K562 (cell line): Measurements from ENCODE around the gene ZDHHC12. TPM values are rescaled to one million over a fixed set of nuclear protein-coding genes. Genes with fewer than 3 reads are reported as not detected.

ENCODE experiments used
- ATAC-seq: fragments of 200-7000 bp; cut with Tn5 transposase; 3 replicates; pipeline ENCODE4 v1.9.1; 2020; ENCODE audit warnings: moderate library complexity
- BruUV-seq: library from RNA; stranded (reverse); fragments of 400-500 nt; replicated peaks from 2 replicates; lab custom pipeline; 2021; lab: Mats Ljungman, UMichigan
- CTCF ChIA-PET: fragments of 300-600 bp; formaldehyde crosslinking; extraction: SDS; loops from one replicate; lab custom pipeline; 2021; ENCODE audit warnings: low intra/inter-chr PET ratio; lab: Yijun Ruan, JAX
- POLR2A ChIA-PET: fragments of 300-600, 350-650 bp; sonication (Branson Sonifier 250); formaldehyde crosslinking; extraction: SDS; loops from one replicate; lab custom pipeline; 2021; ENCODE audit warnings: antibody characterized with exemption, inconsistent platforms; lab: Yijun Ruan, JAX
- DNase-seq, 4 experiments: peaks; one replicate each; pipeline versions ENCODE4 v3.0.0 to v3.0.0-alpha.2; 2011 to 2018; ENCODE audit warnings: low spot score in 3 of 4, mixed read lengths in 3 of 4; ENCODE audit errors: extremely low read depth in 1 of 4
- FAIRE-seq: peaks from 2 replicates; lab custom pipeline; 2011; peaks lifted over from hg19 to GRCh38; lab: Jason Lieb, UNC
- H2AFZ ChIP-seq: 2 replicates; pipeline ENCODE4 v1.6.0; 2011; ENCODE audit warnings: low read depth, low read length, control low read depth, inconsistent platforms
- H3K27ac ChIP-seq: fragments of 200-600 bp; 3 replicates; pipeline ENCODE4 v1.8.0; 2011; ENCODE audit warnings: low read depth, mild to moderate bottlenecking, control low read depth, inconsistent platforms, low read length, moderate library complexity, mixed read lengths; ENCODE audit errors: extremely low read depth
- H3K27me3 ChIP-seq, 2 experiments: fragments of 300-600 bp in 1 of 2; 2 replicates in 1 of 2; 3 replicates in 1 of 2; pipeline versions ENCODE4 v1.6.0 to v1.8.0; 2011; ENCODE audit warnings: inconsistent platforms in 2 of 2, low read length in 2 of 2, mild to moderate bottlenecking in 1 of 2, mixed read lengths in 1 of 2, moderate library complexity in 1 of 2; ENCODE audit not compliant: control insufficient read depth in 2 of 2, insufficient read depth in 2 of 2
- H3K36me3 ChIP-seq: fragments of 300-600 bp; 3 replicates; pipeline ENCODE4 v1.8.0; 2011; ENCODE audit warnings: mild to moderate bottlenecking, low read length, inconsistent platforms; ENCODE audit not compliant: control insufficient read depth, insufficient read depth
- H3K4me1 ChIP-seq, 2 experiments: fragments of 200-600 bp in 1 of 2; replicated peaks in 1 of 2; 2 replicates in 1 of 2; 3 replicates in 1 of 2; pipeline versions ENCODE4 v1.5.1 to v1.8.0; 2011; ENCODE audit warnings: inconsistent platforms in 2 of 2, low read length in 2 of 2, mild to moderate bottlenecking in 1 of 2, mixed read lengths in 1 of 2, moderate library complexity in 1 of 2; ENCODE audit not compliant: control insufficient read depth in 2 of 2, insufficient read depth in 2 of 2
- H3K4me2 ChIP-seq: 2 replicates; pipeline ENCODE4 v1.6.1; 2011; ENCODE audit warnings: low read length, control low read depth, inconsistent platforms, mixed read lengths; ENCODE audit not compliant: insufficient read depth
- H3K4me3 ChIP-seq: fragments of 200-600 bp; sonication (generic), shearing (Covaris generic); 2 replicates; pipeline ENCODE4 v1.5.1; 2016; ENCODE audit warnings: control low read depth, inconsistent platforms
- H3K79me2 ChIP-seq: fragments of 200-600 bp; 3 replicates; pipeline ENCODE4 v1.8.0; 2011; ENCODE audit warnings: low read length, inconsistent platforms; ENCODE audit not compliant: control insufficient read depth, insufficient read depth
- H3K9ac ChIP-seq, 2 experiments: 2 replicates each; pipeline versions ENCODE4 v1.6.0 to v1.6.1; 2011; ENCODE audit warnings: low read depth in 2 of 2, low read length in 2 of 2, control low read depth in 1 of 2, inconsistent platforms in 1 of 2, mild to moderate bottlenecking in 1 of 2, mixed read lengths in 1 of 2; ENCODE audit not compliant: insufficient read depth in 1 of 2
- H3K9me1 ChIP-seq: one replicate; pipeline ENCODE4 v1.6.0; 2011; ENCODE audit warnings: inconsistent platforms, mild to moderate bottlenecking, low read length, moderate library complexity; ENCODE audit not compliant: control insufficient read depth, insufficient read depth
- H3K9me3 ChIP-seq: replicated peaks from 2 replicates; pipeline ENCODE4 v1.5.1; 2011; ENCODE audit warnings: low read depth, low read length, inconsistent platforms; ENCODE audit not compliant: control insufficient read depth, insufficient read depth
- H4K20me1 ChIP-seq: replicated peaks from 2 replicates; pipeline ENCODE4 v1.6.1; 2011; ENCODE audit warnings: low read length, inconsistent platforms, mixed read lengths; ENCODE audit not compliant: control insufficient read depth, insufficient read depth
- BRD9 ChIP-seq: fragments of 450-650 bp; IDR thresholded peaks from 2 replicates; pipeline ENCODE4 v1.6.1; 2018; ENCODE audit warnings: low read depth; ENCODE audit not compliant: partially characterized antibody
- CAMTA2 ChIP-seq: fragments of 250-450 bp; sonication (Bioruptor Pico); conservative IDR thresholded peaks from 2 replicates; pipeline ENCODE4 v1.5.1; 2022
- CBFA2T2 ChIP-seq: fragments of 450-650 bp; conservative IDR thresholded peaks from 2 replicates; pipeline ENCODE4 v1.6.1; 2017; ENCODE audit warnings: mild to moderate bottlenecking
- HMGXB4 ChIP-seq: sonication (generic); formaldehyde crosslinking; IDR thresholded peaks from 2 replicates; pipeline ENCODE4 v1.8.1; 2023; ENCODE audit warnings: mild to moderate bottlenecking, missing genetic modification reagents
- MAFF ChIP-seq: IDR thresholded peaks from 2 replicates; pipeline ENCODE4 v1.6.1; 2012; ENCODE audit warnings: low read length, improper control_type of control experiment
- NFXL1 ChIP-seq: fragments of 450-650 bp; formaldehyde crosslinking; IDR thresholded peaks from 2 replicates; pipeline ENCODE4 v1.4.0; 2021; ENCODE audit warnings: mild to moderate bottlenecking
- PHF8 ChIP-seq: fragments of 200-600 bp; sonication (generic); IDR thresholded peaks from 2 replicates; pipeline ENCODE4 v1.6.1; 2012; ENCODE audit warnings: mixed run types, mild to moderate bottlenecking, inconsistent platforms, low read length, moderate library complexity, borderline replicate concordance
- POLR2AphosphoS5 ChIP-seq: IDR thresholded peaks from 2 replicates; pipeline ENCODE4 v1.6.1; 2011; ENCODE audit warnings: mild to moderate bottlenecking, low read depth, low read length, moderate library complexity; ENCODE audit not compliant: control insufficient read depth, insufficient read depth
- RFX7 ChIP-seq: fragments of 250-450 bp; sonication (Bioruptor Pico); IDR thresholded peaks from 2 replicates; pipeline ENCODE4 v1.5.1; 2021; ENCODE audit warnings: mild to moderate bottlenecking
- SUPT5H ChIP-seq: fragments of 450-650 bp; IDR thresholded peaks from 2 replicates; pipeline ENCODE4 v1.6.1; 2016
- WGBS: fragments of 100-300 bp; shearing (Covaris generic); methylation state at CpG from one replicate; pipeline ENCODE4 v1.1.6; 2016; ENCODE audit warnings: low coverage, mixed read lengths; ENCODE audit not compliant: insufficient coverage; ENCODE audit errors: missing lambda C conversion rate; 5-methylcytosine and 5-hydroxymethylcytosine counted together
- in situ Hi-C: fragments of 300-500 bp; cut with MboI; formaldehyde crosslinking; loops from 4 replicates; pipeline ENCODE4 v1.15.0; 2018; ENCODE audit warnings: inconsistent platforms, mixed read lengths
- intact Hi-C: fragments of 100-400 bp; cut with micrococcal nuclease; formaldehyde crosslinking; loops from 2 replicates; pipeline ENCODE4 v1.14.2; 2022
- polyA plus RNA-seq, 8 experiments: library from polyadenylated mRNA; depleted of rRNA in 4 of 8; stranded (reverse) in 5 of 8; unstranded in 3 of 8; fragments of >200 nt; fragmentation: Nextera tagmentation in 2 of 8; fragmentation: Illumina TruSeq in 1 of 8; extraction: Ambion mirVana in 2 of 8; extraction: Trizol in 1 of 8; gene quantifications; 2 replicates each; pipeline versions ENCODE4 v1.2.1 to v1.2.3, GENCODE V29; 2011 to 2014; ENCODE audit warnings: inconsistent platforms in 1 of 8, missing spikeins in 1 of 8
- total RNA-seq, 7 experiments: library from RNA; depleted of rRNA in 6 of 7; stranded (reverse); fragments of >200 nt in 6 of 7; fragmentation: Illumina TruSeq in 2 of 7; extraction: Trizol in 2 of 7; gene quantifications; 2 replicates each; pipeline versions ENCODE4 v1.2.1 to v1.2.3, GENCODE V29; 2011 to 2021; ENCODE audit warnings: low replicate concordance in 1 of 7
- TF ChIP-seq, protein P1 (sequence below): fragments of 250-450 bp; sonication (Bioruptor Pico); IDR thresholded peaks from 2 replicates; pipeline ENCODE4 v1.5.0; 2021; ENCODE audit warnings: mild to moderate bottlenecking, moderate library complexity
- TF ChIP-seq, protein P2 (sequence below): fragments of 450-650 bp; formaldehyde crosslinking; IDR thresholded peaks from 2 replicates; pipeline ENCODE4 v1.4.0; 2022; ENCODE audit warnings: missing genetic modification characterization
- TF ChIP-seq, protein P3 (sequence below): fragments of 450-650 bp; conservative IDR thresholded peaks from 2 replicates; pipeline ENCODE4 v1.6.1; 2016; ENCODE audit warnings: missing genetic modification characterization, low read depth, mild to moderate bottlenecking, control low read depth, missing compliant biosample characterization

ZDHHC12 gene
- total and polyA plus RNA-seq, 9 of the 15 experiments (the other 6 are each of a cell fraction or from before 2014, with no cell fraction given) = 0.21 to 38.0 (median 13.8) TPM

DNA sequence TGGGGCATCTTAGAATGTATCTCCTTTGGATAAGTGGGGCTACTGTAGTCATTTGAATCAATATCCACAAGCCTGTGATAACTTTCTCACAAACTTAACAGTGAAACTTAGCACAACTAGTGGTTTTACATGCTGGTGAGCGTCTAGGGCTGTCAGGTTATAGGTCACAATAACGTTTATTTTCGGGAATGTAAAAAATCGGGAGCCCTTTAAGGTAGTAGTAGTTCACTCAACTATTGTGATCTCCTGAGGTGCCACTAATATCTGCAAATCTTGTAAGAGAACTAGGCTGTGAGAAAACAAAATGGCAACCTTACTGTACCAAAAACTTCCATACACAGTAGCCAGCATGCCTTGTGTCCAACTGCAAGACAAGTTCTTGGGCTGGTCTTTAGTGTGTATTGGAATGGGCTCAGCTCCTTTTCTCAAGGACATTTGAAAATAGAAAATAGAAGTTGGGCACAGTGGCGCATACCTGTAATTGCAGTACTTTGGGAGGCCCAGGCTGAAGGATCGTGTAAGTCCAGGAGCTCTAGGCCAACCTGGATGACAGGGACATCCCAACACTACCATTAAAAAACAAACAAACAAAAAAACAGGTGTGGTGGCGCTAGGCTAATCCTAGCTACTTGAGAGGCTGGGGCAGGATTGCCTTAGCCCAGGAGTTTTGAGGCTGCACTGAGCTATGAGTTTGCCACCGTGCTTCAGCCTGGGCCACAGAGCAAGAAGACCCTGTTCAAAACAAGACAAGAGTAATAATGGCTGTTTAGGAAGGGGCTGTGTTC, 26.8 kb downstream of the ZDHHC12 start:
- no peaks in the 10 kb centered on the region for H3K27me3 ChIP-seq
- peak overlapping the region; percentile 33; the same call in 1 of the 3 replicates for H3K27ac ChIP-seq
- no peak overlapping the region for H2AFZ ChIP-seq
- in situ Hi-C loops = loop anchor here (5.0 to 10.0 kb wide), 4 partner anchors 355 to 1088 kb away; partner anchors contain the start of gene SLC27A4
- ChIA-PET POLR2A (interaction anchor here (0.5 to 3.7 kb wide), 28 partner anchors 8 to 1114 kb away, joined by 3 to 34 read pairs (median 3); partner anchors contain the start of gene SET), CTCF (no interaction called here)
- intact Hi-C loops = loop anchor here (10.0 kb wide), 1 partner anchor 978 kb away; no protein-coding TSS in a partner anchor
- ATAC-seq (peak; percentile 49), FAIRE-seq (no peak), DNase-seq (no peak)
- no peaks in the 10 kb centered on the region for H3K9me3 ChIP-seq
- H3K36me3 ChIP-seq = peaks cover 55% of the 10 kb centered on the region
- no peak overlapping the region for H3K4me2 ChIP-seq
- BruUV-seq = no TSS peak
- peaks cover 24% of the 10 kb centered on the region for H3K79me2 ChIP-seq
- no peaks in the 10 kb centered on the region for H3K9me1 ChIP-seq
- no peak overlapping the region for H3K9ac ChIP-seq
- H4K20me1 ChIP-seq = no peaks in the 10 kb centered on the region
- peaks cover 0 to 5% of the 10 kb centered on the region in 2 experiments; a peak in 2 of 5 replicates for H3K4me1 ChIP-seq
- WGBS = 64% methylated on average over 8 of the region's 8 CpGs
- H3K4me3 ChIP-seq = no peak overlapping the region
- TF ChIP-seq PHF8 (no peak), POLR2AphosphoS5 (peak; percentile 49), NFXL1 (CRISPR knock-in tag) (no peak), CAMTA2 (0 out of 2 replicates have a peak, but pooled peaks have one; percentile 62), HMGXB4 (CRISPR knock-in tag) (no peak), BRD9 (no peak), MAFF (no peak), CBFA2T2 (0 out of 2 replicates have a peak, but pooled peaks have one; percentile 1), SUPT5H (peak; percentile 79), RFX7 (CRISPR knock-in tag) (no peak)
- TF ChIP-seq, protein P1, sequence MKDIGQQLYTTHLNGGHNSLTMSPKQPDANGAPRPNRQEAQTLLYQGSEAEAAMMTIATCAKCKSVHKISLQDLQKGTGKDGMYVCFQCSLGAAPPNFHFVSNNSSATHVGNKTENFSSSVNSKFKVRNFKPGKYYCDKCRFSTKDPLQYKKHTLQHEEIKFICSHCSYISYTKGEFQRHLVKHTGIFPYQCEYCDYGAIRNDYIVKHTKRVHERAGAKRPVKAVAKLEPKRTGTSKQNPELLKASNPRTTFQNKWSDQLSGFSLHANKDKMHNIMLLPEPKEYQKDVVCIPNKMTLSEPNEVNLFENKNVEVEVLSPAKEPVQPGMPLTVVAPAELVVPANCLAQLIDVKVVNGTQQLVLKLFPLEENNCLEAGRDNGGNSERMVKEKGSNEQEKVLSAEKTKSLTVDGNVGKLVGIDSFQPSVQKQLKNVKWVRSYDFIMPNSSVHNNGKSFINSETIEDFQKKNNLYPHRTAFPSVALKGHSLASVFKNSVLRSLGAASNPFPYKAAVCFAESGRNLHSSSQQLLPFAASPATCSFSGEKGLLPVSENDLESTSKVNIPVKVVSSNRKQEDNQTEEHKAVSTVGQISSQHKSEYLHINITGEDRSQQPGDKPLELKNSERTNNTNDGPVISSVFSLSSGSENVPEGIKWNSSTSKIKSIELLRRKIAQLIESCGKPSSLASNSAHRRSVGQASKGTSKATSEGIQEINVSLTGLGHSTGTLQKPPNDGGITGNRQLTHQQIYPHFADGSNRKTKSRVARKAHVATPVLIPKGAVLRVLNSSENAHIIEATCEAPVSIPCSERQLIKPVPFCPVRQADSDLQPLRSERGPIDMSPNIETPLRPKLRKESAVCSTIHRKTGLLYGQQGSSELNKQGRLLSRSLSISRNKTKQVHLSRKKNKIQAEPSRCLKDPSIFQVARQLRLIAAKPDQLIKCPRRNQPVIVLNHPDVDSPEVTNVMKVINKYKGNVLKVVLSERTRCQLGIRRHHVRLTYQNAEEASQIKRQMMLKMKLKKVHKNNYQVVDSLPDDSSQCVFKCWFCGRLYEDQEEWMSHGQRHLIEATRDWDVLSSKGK (CRISPR knock-in tag) = no peak
- TF ChIP-seq, protein P2, sequence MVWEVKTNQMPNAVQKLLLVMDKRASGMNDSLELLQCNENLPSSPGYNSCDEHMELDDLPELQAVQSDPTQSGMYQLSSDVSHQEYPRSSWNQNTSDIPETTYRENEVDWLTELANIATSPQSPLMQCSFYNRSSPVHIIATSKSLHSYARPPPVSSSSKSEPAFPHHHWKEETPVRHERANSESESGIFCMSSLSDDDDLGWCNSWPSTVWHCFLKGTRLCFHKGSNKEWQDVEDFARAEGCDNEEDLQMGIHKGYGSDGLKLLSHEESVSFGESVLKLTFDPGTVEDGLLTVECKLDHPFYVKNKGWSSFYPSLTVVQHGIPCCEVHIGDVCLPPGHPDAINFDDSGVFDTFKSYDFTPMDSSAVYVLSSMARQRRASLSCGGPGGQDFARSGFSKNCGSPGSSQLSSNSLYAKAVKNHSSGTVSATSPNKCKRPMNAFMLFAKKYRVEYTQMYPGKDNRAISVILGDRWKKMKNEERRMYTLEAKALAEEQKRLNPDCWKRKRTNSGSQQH (CRISPR knock-in tag) = peak; percentile 22; the same call in 1 of the 2 replicates
- TF ChIP-seq, protein P3, sequence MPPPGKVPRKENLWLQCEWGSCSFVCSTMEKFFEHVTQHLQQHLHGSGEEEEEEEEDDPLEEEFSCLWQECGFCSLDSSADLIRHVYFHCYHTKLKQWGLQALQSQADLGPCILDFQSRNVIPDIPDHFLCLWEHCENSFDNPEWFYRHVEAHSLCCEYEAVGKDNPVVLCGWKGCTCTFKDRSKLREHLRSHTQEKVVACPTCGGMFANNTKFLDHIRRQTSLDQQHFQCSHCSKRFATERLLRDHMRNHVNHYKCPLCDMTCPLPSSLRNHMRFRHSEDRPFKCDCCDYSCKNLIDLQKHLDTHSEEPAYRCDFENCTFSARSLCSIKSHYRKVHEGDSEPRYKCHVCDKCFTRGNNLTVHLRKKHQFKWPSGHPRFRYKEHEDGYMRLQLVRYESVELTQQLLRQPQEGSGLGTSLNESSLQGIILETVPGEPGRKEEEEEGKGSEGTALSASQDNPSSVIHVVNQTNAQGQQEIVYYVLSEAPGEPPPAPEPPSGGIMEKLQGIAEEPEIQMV (tag) = no peak
